Fibroblast of lung (primary cell): Measurements from ENCODE around the gene FRMD1. TPM values are rescaled to one million over a fixed set of nuclear protein-coding genes. Genes with fewer than 3 reads are reported as not detected.

Experiments
- DNase-seq, 2 donors: peaks; one replicate each; pipeline versions ENCODE4 v3.0.0 to v3.0.0-alpha.2; 2010; ENCODE audit warnings: low read depth in 2 of 2
- H2AFZ ChIP-seq: 2 replicates; pipeline ENCODE4 v1.5.1; 2012; ENCODE audit warnings: low read length, control low read depth, inconsistent platforms
- H3K27ac ChIP-seq: 2 replicates; pipeline ENCODE4 v1.5.1; 2011; ENCODE audit warnings: low read length, control low read depth; ENCODE audit not compliant: insufficient read depth
- H3K27me3 ChIP-seq: 2 replicates; pipeline ENCODE4 v1.5.1; 2011; ENCODE audit warnings: mild to moderate bottlenecking, low read length; ENCODE audit not compliant: control insufficient read depth, insufficient read depth
- H3K36me3 ChIP-seq: 2 replicates; pipeline ENCODE4 v1.5.1; 2011; ENCODE audit warnings: low read length; ENCODE audit not compliant: control insufficient read depth, insufficient read depth
- H3K4me1 ChIP-seq: 2 replicates; pipeline ENCODE4 v1.5.1; 2011; ENCODE audit warnings: low read length; ENCODE audit not compliant: control insufficient read depth, insufficient read depth; ENCODE audit errors: extremely low read depth
- H3K4me2 ChIP-seq: 2 replicates; pipeline ENCODE4 v1.5.1; 2011; ENCODE audit warnings: low read length, control low read depth; ENCODE audit not compliant: insufficient read depth; ENCODE audit errors: extremely low read depth
- H3K4me3 ChIP-seq, 4 experiments: fragments of 200-600 bp in 1 of 4; sonication (generic) in 1 of 4; replicated peaks in 1 of 4; 2 replicates each; pipeline ENCODE4 v1.5.1; 2011 to 2016; ENCODE audit warnings: low read length in 4 of 4, low read depth in 3 of 4, mild to moderate bottlenecking in 3 of 4, control low read depth in 2 of 4, inconsistent platforms in 1 of 4, mixed read lengths in 1 of 4; ENCODE audit not compliant: insufficient read depth in 1 of 4; ENCODE audit errors: control extremely low read depth in 1 of 4
- H3K79me2 ChIP-seq: 2 replicates; pipeline ENCODE4 v1.5.1; 2012; ENCODE audit warnings: mild to moderate bottlenecking, low read length, inconsistent platforms; ENCODE audit not compliant: control insufficient read depth, insufficient read depth
- H3K9ac ChIP-seq: 2 replicates; pipeline ENCODE4 v1.5.1; 2011; ENCODE audit warnings: mild to moderate bottlenecking, low read length, control low read depth; ENCODE audit not compliant: insufficient read depth
- H3K9me3 ChIP-seq: 2 replicates; pipeline ENCODE4 v1.5.1; 2012; ENCODE audit warnings: low read depth, low read length; ENCODE audit not compliant: control insufficient read depth, insufficient read depth
- H4K20me1 ChIP-seq: 2 replicates; pipeline ENCODE4 v1.5.1; 2011; ENCODE audit warnings: low read length; ENCODE audit not compliant: control insufficient read depth, insufficient read depth; ENCODE audit errors: extremely low read depth
- EZH2 ChIP-seq: IDR thresholded peaks from 2 replicates; pipeline ENCODE4 v1.5.1; 2012; ENCODE audit warnings: low read length, control low read depth, mild to moderate bottlenecking; ENCODE audit errors: missing control alignments
- polyA plus RNA-seq, 2 donors: library from polyadenylated mRNA; depleted of rRNA in 1 of 2; stranded (reverse) in 1 of 2; unstranded in 1 of 2; fragments of >200 nt; gene quantifications; 2 replicates each; pipeline ENCODE4 v1.2.1, GENCODE V29; 2011 to 2012; ENCODE audit warnings: missing spikeins in 1 of 2
- total RNA-seq: library from RNA; depleted of rRNA; stranded (reverse); fragments of >200 nt; gene quantifications from 2 replicates; pipeline ENCODE4 v1.2.1, GENCODE V29; 2014
- TF ChIP-seq, protein P1 (sequence below), 2 donors: IDR thresholded peaks in 1 of 2; conservative IDR thresholded peaks in 1 of 2; 1 replicate in 1 of 2; 2 replicates in 1 of 2; pipeline ENCODE4 v1.5.1; 2011 to 2012; ENCODE audit warnings: low read length in 2 of 2, control low read depth in 1 of 2, inconsistent platforms in 1 of 2, low read depth in 1 of 2, mild to moderate bottlenecking in 1 of 2

Gene FRMD1
- total and polyA plus RNA-seq, 2 donors (not counting 1 experiment from before 2014, with no cell fraction given) = not detected

GRCh38 chr6:168124158-168124557 is 45.1 kb upstream of the FRMD1 start:
- DNase-seq = peak in 1 of 2 donors; percentile 50
- H3K79me2 ChIP-seq = no peaks in the 10 kb centered on the region
- no peak overlapping the region for H3K27ac ChIP-seq
- no peak overlapping the region for H2AFZ ChIP-seq
- H3K4me3 ChIP-seq = no peak overlapping the region
- no peaks in the 10 kb centered on the region for H3K4me1 ChIP-seq
- no peak overlapping the region for H3K9ac ChIP-seq
- H4K20me1 ChIP-seq = no peaks in the 10 kb centered on the region
- no peaks in the 10 kb centered on the region for H3K9me3 ChIP-seq
- no peak overlapping the region for H3K4me2 ChIP-seq
- TF ChIP-seq, protein P1, sequence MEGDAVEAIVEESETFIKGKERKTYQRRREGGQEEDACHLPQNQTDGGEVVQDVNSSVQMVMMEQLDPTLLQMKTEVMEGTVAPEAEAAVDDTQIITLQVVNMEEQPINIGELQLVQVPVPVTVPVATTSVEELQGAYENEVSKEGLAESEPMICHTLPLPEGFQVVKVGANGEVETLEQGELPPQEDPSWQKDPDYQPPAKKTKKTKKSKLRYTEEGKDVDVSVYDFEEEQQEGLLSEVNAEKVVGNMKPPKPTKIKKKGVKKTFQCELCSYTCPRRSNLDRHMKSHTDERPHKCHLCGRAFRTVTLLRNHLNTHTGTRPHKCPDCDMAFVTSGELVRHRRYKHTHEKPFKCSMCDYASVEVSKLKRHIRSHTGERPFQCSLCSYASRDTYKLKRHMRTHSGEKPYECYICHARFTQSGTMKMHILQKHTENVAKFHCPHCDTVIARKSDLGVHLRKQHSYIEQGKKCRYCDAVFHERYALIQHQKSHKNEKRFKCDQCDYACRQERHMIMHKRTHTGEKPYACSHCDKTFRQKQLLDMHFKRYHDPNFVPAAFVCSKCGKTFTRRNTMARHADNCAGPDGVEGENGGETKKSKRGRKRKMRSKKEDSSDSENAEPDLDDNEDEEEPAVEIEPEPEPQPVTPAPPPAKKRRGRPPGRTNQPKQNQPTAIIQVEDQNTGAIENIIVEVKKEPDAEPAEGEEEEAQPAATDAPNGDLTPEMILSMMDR (conservative IDR thresholded peaks at IDR 0.05 in 1 of 2, IDR thresholded peaks at IDR 0.05 in 1 of 2; ENCODE audit: low read depth in 1 of 2, low read length in 2 of 2) = no peak
- no peak for TF ChIP-seq EZH2
- no peaks in the 10 kb centered on the region for H3K36me3 ChIP-seq
- H3K27me3 ChIP-seq = no peaks in the 10 kb centered on the region

DNA sequence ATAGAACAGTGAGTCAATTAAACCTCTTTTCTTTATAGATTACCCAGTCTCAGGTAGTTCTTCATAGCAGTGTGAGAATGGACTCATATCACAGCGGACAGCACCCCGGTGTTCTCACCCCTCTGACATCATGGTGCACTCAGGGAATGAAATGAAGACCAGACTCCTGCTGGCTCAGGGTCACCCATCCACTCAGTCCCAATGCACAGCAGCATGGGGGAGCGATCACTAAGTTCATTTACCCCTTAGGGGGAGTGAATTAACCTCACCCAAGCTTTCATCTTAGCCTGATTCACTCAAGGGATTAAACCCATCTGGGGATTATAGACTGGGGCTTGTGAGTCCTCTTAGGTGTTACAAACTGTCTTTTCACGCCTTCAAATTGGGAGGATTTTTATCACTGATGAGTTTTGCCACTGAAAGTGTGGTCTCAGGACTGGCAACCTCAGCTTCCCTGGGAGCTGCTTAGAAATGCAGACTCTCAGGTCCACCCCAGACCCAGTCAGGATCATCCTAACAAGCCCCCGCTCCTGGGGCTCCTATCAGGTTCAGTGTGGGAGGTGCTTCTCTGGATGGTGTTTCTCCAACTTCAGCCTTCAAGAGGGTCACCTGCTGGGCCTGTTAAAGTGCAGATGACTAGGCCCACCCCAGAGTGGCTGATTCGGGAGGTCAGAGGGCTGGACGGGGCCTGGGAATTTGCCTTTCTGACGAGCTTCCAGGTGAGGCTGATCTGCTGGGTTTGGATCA is 44.3 kb upstream of the FRMD1 start:
- no peaks in the 10 kb centered on the region for H4K20me1 ChIP-seq
- TF ChIP-seq EZH2 = no peak
- TF ChIP-seq, protein P1 (conservative IDR thresholded peaks at IDR 0.05 in 1 of 2, IDR thresholded peaks at IDR 0.05 in 1 of 2; ENCODE audit: low read depth in 1 of 2, low read length in 2 of 2) = no peak
- no peak overlapping the region for H3K4me3 ChIP-seq
- no peaks in the 10 kb centered on the region for H3K79me2 ChIP-seq
- no peak overlapping the region for H2AFZ ChIP-seq
- no peaks in the 10 kb centered on the region for H3K36me3 ChIP-seq
- H3K27me3 ChIP-seq = no peaks in the 10 kb centered on the region
- H3K4me2 ChIP-seq = no peak overlapping the region
- DNase-seq = no peak
- no peak overlapping the region for H3K27ac ChIP-seq
- no peak overlapping the region for H3K9ac ChIP-seq
- H3K9me3 ChIP-seq = no peaks in the 10 kb centered on the region
- no peaks in the 10 kb centered on the region for H3K4me1 ChIP-seq

DNA sequence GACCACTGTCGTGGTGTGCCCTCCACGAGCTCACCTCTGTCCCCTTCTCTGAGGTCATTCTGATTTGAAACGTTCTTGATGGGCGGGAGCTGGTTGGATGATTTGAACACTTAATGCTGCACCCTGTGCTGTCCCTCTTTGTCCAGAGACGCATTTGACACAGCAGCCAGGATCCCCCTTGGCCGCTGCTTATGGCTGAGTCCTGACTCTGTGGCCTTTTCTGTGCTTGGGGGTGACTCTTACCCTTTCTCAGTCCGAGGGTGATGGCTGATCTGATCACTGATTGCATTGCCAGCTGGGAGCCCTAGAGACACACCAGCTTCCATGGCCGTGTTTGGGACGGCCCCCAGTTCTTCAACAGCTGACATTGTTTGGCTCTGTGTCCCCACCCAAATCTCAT is 43.5 kb upstream of the FRMD1 start:
- H4K20me1 ChIP-seq = no peaks in the 10 kb centered on the region
- H3K79me2 ChIP-seq = no peaks in the 10 kb centered on the region
- TF ChIP-seq, protein P1 (conservative IDR thresholded peaks at IDR 0.05 in 1 of 2, IDR thresholded peaks at IDR 0.05 in 1 of 2; ENCODE audit: low read depth in 1 of 2, low read length in 2 of 2) = no peak
- no peak for TF ChIP-seq EZH2
- H2AFZ ChIP-seq = no peak overlapping the region
- H3K27me3 ChIP-seq = no peaks in the 10 kb centered on the region
- H3K36me3 ChIP-seq = no peaks in the 10 kb centered on the region
- H3K9ac ChIP-seq = no peak overlapping the region
- H3K4me2 ChIP-seq = no peak overlapping the region
- H3K4me3 ChIP-seq = no peak overlapping the region
- DNase-seq = no peak
- H3K9me3 ChIP-seq = no peaks in the 10 kb centered on the region
- H3K27ac ChIP-seq = no peak overlapping the region
- no peaks in the 10 kb centered on the region for H3K4me1 ChIP-seq
